Ascending aorta (tissue), 2 donors: ENCODE data around the gene STAMBPL1. TPM values are rescaled to one million over a fixed set of nuclear protein-coding genes. Genes with fewer than 3 reads are reported as not detected.

Experiments
- DNase-seq, 2 donors: peaks; one replicate each; pipeline ENCODE4 v3.0.0-alpha.2; 2019; ENCODE audit warnings: low spot score in 2 of 2
- H3K27ac ChIP-seq, 2 donors: fragments of 200-600 bp; sonication (generic); one replicate each; pipeline ENCODE4 v1.5.1; 2016 to 2017; ENCODE audit warnings: mild to moderate bottlenecking in 1 of 2
- H3K27me3 ChIP-seq: fragments of 200-600 bp; sonication (generic); one replicate; pipeline ENCODE4 v1.5.1; 2017
- H3K36me3 ChIP-seq, 2 donors: fragments of 200-600 bp; sonication (generic); one replicate each; pipeline ENCODE4 v1.5.1; 2016
- H3K4me1 ChIP-seq, 2 donors: fragments of 200-600 bp; sonication (generic); one replicate each; pipeline ENCODE4 v1.5.1; 2016 to 2017; ENCODE audit warnings: mild to moderate bottlenecking in 1 of 2
- H3K4me3 ChIP-seq, 2 donors: fragments of 200-600 bp; sonication (generic); one replicate each; pipeline ENCODE4 v1.5.1; 2016 to 2017; ENCODE audit warnings: mild to moderate bottlenecking in 1 of 2
- H3K9me3 ChIP-seq, 2 donors: fragments of 200-600 bp; sonication (generic); one replicate each; pipeline ENCODE4 v1.5.1; 2016
- intact Hi-C: fragments of 100-400 bp; cut with DNase I; formaldehyde crosslinking; loops from one replicate; pipeline ENCODE4 v1.15.1; 2023
- total RNA-seq: library from RNA; depleted of rRNA; stranded (reverse); fragments of >200 nt; gene quantifications from one replicate; pipeline ENCODE4 v1.1.0, GENCODE V29; 2016
- TF ChIP-seq, protein P1 (sequence below), 3 experiments: fragments of 200-600 bp in 2 of 3; fragments of 450-650 bp in 1 of 3; sonication (generic) in 2 of 3; IDR thresholded peaks; one replicate each; pipeline ENCODE4 v1.5.1; 2016 to 2019; ENCODE audit warnings: antibody characterized with exemption in 3 of 3, mild to moderate bottlenecking in 1 of 3, moderate library complexity in 1 of 3

STAMBPL1 gene
- total RNA-seq, 1 donor from 2014 or later: 37.0 TPM

DNA sequence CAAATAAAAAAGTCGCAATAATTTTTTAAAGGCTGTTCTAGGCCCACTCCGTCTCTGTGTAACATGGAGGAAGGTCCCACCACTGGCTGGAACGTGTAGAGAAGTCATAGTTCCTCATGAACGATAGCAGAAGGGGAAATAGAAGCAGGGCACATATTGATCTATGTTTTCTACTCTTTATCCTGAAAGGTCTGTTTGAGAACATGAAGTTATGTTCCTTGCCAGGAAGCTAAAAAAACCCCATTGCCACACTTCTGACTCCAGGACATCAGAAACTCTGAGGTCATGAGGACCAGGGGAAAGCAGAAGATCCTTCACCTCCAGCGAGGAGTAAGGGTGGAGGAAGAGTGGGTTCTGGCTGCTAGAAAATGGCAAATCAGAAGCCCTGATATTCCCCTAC lies 39.2 kb upstream of the STAMBPL1 start:
- Histone ChIP-seq H3K4me1 (peaks cover 0 to 2% of the 10 kb centered on the region in 2 donors), H3K27ac (no peak overlapping the region), H3K9me3 (no peaks in the 10 kb centered on the region), H3K36me3 (no peaks in the 10 kb centered on the region), H3K4me3 (no peak overlapping the region), H3K27me3 (no peaks in the 10 kb centered on the region)
- TF ChIP-seq, protein P1, sequence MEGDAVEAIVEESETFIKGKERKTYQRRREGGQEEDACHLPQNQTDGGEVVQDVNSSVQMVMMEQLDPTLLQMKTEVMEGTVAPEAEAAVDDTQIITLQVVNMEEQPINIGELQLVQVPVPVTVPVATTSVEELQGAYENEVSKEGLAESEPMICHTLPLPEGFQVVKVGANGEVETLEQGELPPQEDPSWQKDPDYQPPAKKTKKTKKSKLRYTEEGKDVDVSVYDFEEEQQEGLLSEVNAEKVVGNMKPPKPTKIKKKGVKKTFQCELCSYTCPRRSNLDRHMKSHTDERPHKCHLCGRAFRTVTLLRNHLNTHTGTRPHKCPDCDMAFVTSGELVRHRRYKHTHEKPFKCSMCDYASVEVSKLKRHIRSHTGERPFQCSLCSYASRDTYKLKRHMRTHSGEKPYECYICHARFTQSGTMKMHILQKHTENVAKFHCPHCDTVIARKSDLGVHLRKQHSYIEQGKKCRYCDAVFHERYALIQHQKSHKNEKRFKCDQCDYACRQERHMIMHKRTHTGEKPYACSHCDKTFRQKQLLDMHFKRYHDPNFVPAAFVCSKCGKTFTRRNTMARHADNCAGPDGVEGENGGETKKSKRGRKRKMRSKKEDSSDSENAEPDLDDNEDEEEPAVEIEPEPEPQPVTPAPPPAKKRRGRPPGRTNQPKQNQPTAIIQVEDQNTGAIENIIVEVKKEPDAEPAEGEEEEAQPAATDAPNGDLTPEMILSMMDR (IDR thresholded peaks at IDR 0.05): no peak
- intact Hi-C loops: no loop called here
- DNase-seq: no peak

DNA sequence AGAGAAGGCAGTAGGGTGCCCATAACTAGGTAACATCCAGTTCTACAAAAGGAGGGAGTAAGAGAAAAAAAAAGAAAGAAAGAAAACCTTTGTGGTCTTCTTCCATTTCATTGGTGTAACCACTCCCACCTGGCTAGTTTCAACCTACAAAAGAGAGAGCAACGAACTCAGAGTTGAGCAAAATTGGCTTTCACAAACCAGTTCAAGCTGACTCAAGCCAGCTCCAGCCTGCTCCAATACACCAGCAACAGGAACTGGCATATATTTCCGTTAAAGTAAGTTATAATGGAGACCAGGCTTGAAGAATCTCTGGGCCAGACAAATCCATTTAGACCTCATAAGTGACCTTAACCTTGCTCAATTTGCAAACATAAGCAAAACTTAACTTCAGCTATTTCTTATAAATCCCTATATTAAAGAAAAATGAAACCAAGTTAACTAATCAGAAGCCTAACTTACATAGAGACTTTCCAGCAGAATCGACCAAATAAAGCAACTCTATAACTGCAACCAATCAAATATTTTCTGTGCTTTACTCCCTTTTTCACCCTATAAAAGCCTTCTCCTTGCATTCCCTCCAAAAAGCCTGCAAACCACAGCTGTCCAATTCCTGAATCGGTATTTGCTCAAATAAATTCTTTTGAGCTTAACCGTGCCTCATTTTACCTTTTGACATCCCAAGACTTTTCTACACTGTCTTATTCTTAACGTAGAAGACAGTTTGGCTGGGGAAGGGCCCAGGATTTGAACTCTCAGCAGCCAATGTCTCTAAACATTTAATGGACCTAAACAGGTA lies 38.5 kb upstream of the STAMBPL1 start:
- H3K27me3 ChIP-seq: no peaks in the 10 kb centered on the region
- no peaks in the 10 kb centered on the region for H3K9me3 ChIP-seq
- no peak overlapping the region for H3K27ac ChIP-seq
- H3K36me3 ChIP-seq: no peaks in the 10 kb centered on the region
- intact Hi-C loops: no loop called here
- no peak overlapping the region for H3K4me3 ChIP-seq
- DNase-seq: no peak
- TF ChIP-seq, protein P1 (IDR thresholded peaks at IDR 0.05): no peak
- H3K4me1 ChIP-seq: no peaks in the 10 kb centered on the region

DNA sequence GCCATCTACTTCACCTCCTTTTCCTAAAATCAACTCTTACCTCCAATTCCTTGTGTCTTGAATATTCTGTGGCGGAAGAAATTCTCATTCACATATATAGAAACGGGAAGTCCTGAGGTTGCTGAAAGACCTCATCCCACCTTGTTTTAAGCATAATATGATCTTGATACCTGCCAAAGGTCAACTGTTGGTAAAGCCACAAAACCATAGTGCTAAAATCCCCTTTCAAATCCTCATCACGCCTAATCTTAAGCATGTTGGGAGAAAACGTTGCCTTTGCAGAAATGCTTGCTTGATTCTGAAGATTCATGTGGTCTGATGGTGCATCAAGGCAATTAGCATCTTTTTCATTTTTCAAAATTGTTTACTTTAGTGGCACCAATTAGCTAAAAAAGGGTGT lies 36.9 kb upstream of the STAMBPL1 start:
- no peaks in the 10 kb centered on the region for H3K9me3 ChIP-seq
- DNase-seq: no peak
- H3K4me3 ChIP-seq: no peak overlapping the region
- H3K27ac ChIP-seq: no peak overlapping the region
- no peaks in the 10 kb centered on the region for H3K27me3 ChIP-seq
- TF ChIP-seq, protein P1 (IDR thresholded peaks at IDR 0.05): no peak
- no peaks in the 10 kb centered on the region for H3K36me3 ChIP-seq
- no peaks in the 10 kb centered on the region for H3K4me1 ChIP-seq
- intact Hi-C loops: no loop called here

DNA sequence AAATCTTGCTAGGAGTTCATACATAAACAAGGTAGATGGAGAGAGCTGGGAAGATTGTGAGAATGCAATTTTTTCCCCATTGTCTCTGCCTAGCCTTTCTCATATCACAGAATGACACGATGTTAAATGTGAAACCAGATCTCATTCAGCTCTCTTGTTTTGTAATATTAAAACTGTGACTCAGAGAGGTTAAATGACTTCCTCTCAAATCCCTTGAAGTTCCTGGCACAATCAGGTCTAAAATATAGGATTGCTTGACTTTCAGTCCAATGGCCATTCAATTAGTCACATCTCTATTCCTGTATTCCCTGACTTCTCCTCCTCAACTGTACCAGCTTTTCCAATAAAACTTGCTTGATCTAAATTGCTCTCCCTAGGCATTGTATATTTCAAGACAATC lies 31.5 kb upstream of the STAMBPL1 start:
- TF ChIP-seq, protein P1 (IDR thresholded peaks at IDR 0.05): no peak
- intact Hi-C loops: no loop called here
- Histone ChIP-seq H3K9me3 (no peaks in the 10 kb centered on the region), H3K36me3 (no peaks in the 10 kb centered on the region), H3K27ac (no peak overlapping the region), H3K4me1 (no peaks in the 10 kb centered on the region), H3K4me3 (no peak overlapping the region), H3K27me3 (no peaks in the 10 kb centered on the region)
- DNase-seq: no peak

DNA sequence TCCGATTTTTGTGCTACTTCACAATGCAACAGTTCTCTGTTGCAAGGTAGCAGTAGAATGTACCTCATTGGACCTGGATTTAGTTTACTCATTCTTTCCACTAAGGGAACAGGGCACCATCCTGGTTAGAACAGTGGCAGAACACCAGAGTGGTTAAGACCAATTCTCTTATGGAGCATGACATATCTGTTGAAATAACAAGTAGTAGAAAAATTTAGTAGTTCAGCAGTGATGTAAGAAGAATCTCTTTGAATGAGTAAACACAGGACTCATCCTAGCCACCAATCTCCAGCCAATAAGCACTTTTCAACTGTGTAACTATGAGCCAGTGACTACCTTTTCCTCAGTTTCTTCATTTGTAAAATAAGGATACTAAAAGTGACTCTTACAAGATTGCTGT lies 30.8 kb upstream of the STAMBPL1 start:
- Histone ChIP-seq H3K9me3 (no peaks in the 10 kb centered on the region), H3K27me3 (no peaks in the 10 kb centered on the region), H3K36me3 (no peaks in the 10 kb centered on the region), H3K4me1 (no peaks in the 10 kb centered on the region), H3K27ac (no peak overlapping the region), H3K4me3 (no peak overlapping the region)
- no peak for DNase-seq
- intact Hi-C loops: no loop called here
- TF ChIP-seq, protein P1 (IDR thresholded peaks at IDR 0.05): no peak
